HepG2 (cell line): ENCODE measurements around the gene SLC13A3. TPM values are rescaled to one million over a fixed set of nuclear protein-coding genes. Genes with fewer than 3 reads are reported as not detected.

Experiments used
- ARNTL ChIP-seq: sonication (generic); formaldehyde crosslinking; IDR thresholded peaks from 2 replicates; pipeline ENCODE4 v1.4.0; 2020; ENCODE audit warnings: mild to moderate bottlenecking, missing genetic modification reagents
- FOXA1 ChIP-seq, 2 experiments: fragments of 450-650 bp in 1 of 2; sonication (generic) in 1 of 2; formaldehyde crosslinking in 1 of 2; IDR thresholded peaks; 2 replicates each; pipeline versions ENCODE4 v1.4.0 to v1.6.1; 2016 to 2020; ENCODE audit warnings: missing genetic modification reagents in 1 of 2
- HOXA7 ChIP-seq: sonication (generic); formaldehyde crosslinking; IDR thresholded peaks from 2 replicates; pipeline ENCODE4 v1.8.1; 2022; ENCODE audit warnings: mild to moderate bottlenecking, missing genetic modification reagents, moderate library complexity
- HOXA9 ChIP-seq: sonication (generic); formaldehyde crosslinking; IDR thresholded peaks from 2 replicates; pipeline ENCODE4 v1.8.1; 2022; ENCODE audit warnings: missing genetic modification reagents, mild to moderate bottlenecking, moderate library complexity, borderline replicate concordance
- KDM6A ChIP-seq: IDR thresholded peaks from 2 replicates; pipeline ENCODE4 v1.6.1; 2016; ENCODE audit warnings: low read depth
- SOX13 ChIP-seq, 3 experiments: fragments of 450-650 bp in 1 of 3; sonication (generic) in 1 of 3; formaldehyde crosslinking in 1 of 3; IDR thresholded peaks in 2 of 3; conservative IDR thresholded peaks in 1 of 3; 2 replicates each; pipeline versions ENCODE4 v1.5.0 to v1.6.1; 2016 to 2020; ENCODE audit warnings: antibody characterized with exemption in 1 of 3, mild to moderate bottlenecking in 1 of 3, missing compliant biosample characterization in 1 of 3, missing genetic modification reagents in 1 of 3, moderate library complexity in 1 of 3
- TARDBP ChIP-seq: sonication (generic); formaldehyde crosslinking; IDR thresholded peaks from 2 replicates; pipeline ENCODE4 v1.8.0; 2022; ENCODE audit warnings: mild to moderate bottlenecking, missing genetic modification reagents
- ZNF138 ChIP-seq: sonication (generic); formaldehyde crosslinking; IDR thresholded peaks from 2 replicates; pipeline ENCODE4 v1.5.0; 2020; ENCODE audit warnings: mild to moderate bottlenecking, low read depth, missing genetic modification reagents
- ZNF331 ChIP-seq: sonication (generic); formaldehyde crosslinking; IDR thresholded peaks from 2 replicates; pipeline ENCODE4 v1.4.0; 2020; ENCODE audit warnings: missing genetic modification reagents
- ZNF335 ChIP-seq: sonication (generic); formaldehyde crosslinking; IDR thresholded peaks from 2 replicates; pipeline ENCODE4 v1.4.0; 2020; ENCODE audit warnings: missing genetic modification reagents
- ZNF644 ChIP-seq: IDR thresholded peaks from 2 replicates; pipeline ENCODE4 v1.6.1; 2016; ENCODE audit warnings: low read depth
- ZNF713 ChIP-seq: sonication (generic); formaldehyde crosslinking; IDR thresholded peaks from 2 replicates; pipeline ENCODE4 v1.4.0; 2020; ENCODE audit warnings: mild to moderate bottlenecking, missing genetic modification reagents
- ZNF724P ChIP-seq: sonication (generic); formaldehyde crosslinking; IDR thresholded peaks from 2 replicates; pipeline ENCODE4 v1.8.0; 2022; ENCODE audit warnings: missing genetic modification reagents, borderline replicate concordance
- polyA plus RNA-seq, 8 experiments: library from polyadenylated mRNA; depleted of rRNA in 3 of 8; stranded (reverse) in 7 of 8; unstranded in 1 of 8; fragments of >200 nt; fragmentation: Illumina TruSeq in 4 of 8; extraction: Trizol in 4 of 8; gene quantifications; 2 replicates each; pipeline versions ENCODE4 v1.2.1 to v1.2.3, GENCODE V29; 2011 to 2016; ENCODE audit warnings: low read depth in 4 of 8, missing spikeins in 1 of 8, mixed read lengths in 1 of 8; ENCODE audit not compliant: insufficient read depth in 1 of 8
- total RNA-seq, 5 experiments: library from RNA; depleted of rRNA; stranded (reverse); fragments of >200 nt; fragmentation: Illumina TruSeq; extraction: Trizol; gene quantifications; 2 replicates each; pipeline ENCODE4 v1.2.3, GENCODE V29; 2016; ENCODE audit warnings: low read depth in 1 of 5
- TF ChIP-seq, protein P1 (sequence below): sonication (generic); formaldehyde crosslinking; IDR thresholded peaks from 2 replicates; pipeline ENCODE4 v1.4.0; 2020; ENCODE audit warnings: missing genetic modification reagents, borderline replicate concordance
- TF ChIP-seq, protein P2 (sequence below): sonication (generic); formaldehyde crosslinking; IDR thresholded peaks from 2 replicates; pipeline ENCODE4 v1.4.0; 2020; ENCODE audit warnings: missing genetic modification reagents
- TF ChIP-seq, protein P3 (sequence below): IDR thresholded peaks from 2 replicates; pipeline ENCODE4 v1.4.0; 2020; ENCODE audit warnings: mild to moderate bottlenecking, missing genetic modification reagents

SLC13A3 gene
- total and polyA plus RNA-seq, 2 of the 13 experiments (the other 11 are each of a cell fraction or from before 2014, with no cell fraction given), result 66.5 to 76.0 TPM

DNA sequence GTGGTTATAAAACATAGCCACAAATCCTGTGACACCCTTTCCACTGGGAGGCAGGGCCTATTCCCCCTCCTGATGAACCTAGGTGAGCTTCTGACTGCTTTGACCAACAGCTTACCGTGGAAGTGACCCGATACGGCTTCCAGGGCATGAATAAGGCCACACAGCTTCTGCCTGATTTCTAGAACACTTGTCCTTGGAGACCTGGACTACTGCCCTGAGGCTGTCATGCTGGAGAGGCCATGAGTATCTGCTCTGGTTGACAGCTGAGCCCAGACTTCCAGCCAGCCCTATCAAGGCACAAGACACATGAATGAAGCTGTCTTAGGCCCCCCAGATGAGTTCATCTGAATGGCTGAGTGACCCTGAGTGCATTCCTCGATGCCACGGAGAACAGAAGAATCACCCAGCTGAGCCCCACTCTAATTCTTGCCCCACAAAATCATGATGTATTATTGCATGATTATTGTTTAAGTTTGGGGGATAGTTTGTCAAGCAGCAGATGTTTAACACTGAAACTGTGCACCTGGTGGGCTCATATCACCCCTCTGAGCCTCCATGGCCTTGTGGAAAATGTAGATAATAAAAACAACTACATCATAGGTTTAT, 21.4 kb upstream of the SLC13A3 start (continued):
- TF ChIP-seq, protein P1, sequence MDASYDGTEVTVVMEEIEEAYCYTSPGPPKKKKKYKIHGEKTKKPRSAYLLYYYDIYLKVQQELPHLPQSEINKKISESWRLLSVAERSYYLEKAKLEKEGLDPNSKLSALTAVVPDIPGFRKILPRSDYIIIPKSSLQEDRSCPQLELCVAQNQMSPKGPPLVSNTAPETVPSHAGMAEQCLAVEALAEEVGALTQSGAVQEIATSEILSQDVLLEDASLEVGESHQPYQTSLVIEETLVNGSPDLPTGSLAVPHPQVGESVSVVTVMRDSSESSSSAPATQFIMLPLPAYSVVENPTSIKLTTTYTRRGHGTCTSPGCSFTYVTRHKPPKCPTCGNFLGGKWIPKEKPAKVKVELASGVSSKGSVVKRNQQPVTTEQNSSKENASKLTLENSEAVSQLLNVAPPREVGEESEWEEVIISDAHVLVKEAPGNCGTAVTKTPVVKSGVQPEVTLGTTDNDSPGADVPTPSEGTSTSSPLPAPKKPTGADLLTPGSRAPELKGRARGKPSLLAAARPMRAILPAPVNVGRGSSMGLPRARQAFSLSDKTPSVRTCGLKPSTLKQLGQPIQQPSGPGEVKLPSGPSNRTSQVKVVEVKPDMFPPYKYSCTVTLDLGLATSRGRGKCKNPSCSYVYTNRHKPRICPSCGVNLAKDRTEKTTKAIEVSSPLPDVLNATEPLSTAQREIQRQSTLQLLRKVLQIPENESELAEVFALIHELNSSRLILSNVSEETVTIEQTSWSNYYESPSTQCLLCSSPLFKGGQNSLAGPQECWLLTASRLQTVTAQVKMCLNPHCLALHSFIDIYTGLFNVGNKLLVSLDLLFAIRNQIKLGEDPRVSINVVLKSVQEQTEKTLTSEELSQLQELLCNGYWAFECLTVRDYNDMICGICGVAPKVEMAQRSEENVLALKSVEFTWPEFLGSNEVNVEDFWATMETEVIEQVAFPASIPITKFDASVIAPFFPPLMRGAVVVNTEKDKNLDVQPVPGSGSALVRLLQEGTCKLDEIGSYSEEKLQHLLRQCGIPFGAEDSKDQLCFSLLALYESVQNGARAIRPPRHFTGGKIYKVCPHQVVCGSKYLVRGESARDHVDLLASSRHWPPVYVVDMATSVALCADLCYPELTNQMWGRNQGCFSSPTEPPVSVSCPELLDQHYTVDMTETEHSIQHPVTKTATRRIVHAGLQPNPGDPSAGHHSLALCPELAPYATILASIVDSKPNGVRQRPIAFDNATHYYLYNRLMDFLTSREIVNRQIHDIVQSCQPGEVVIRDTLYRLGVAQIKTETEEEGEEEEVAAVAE, result no peak
- TF ChIP-seq FOXA1 (IDR thresholded peaks at IDR 0.05) (no peak), FOXA1 (CRISPR knock-in tag; IDR thresholded peaks at IDR 0.05) (no peak), HOXA7 (CRISPR knock-in tag) (no peak), ZNF724P (CRISPR knock-in tag) (no peak), ZNF335 (CRISPR knock-in tag) (no peak), ZNF713 (no peak), TARDBP (CRISPR knock-in tag) (0 out of 2 replicates have a peak, but pooled peaks have one; percentile 30), ZNF331 (CRISPR knock-in tag) (peak; percentile 100), ZNF644 (CRISPR knock-in tag) (no peak), KDM6A (CRISPR knock-in tag) (no peak), SOX13 (IDR thresholded peaks at IDR 0.05) (no peak), SOX13 (CRISPR knock-in tag; conservative IDR thresholded peaks at IDR 0.05 in 1 of 2, IDR thresholded peaks at IDR 0.05 in 1 of 2) (no peak), ARNTL (CRISPR knock-in tag) (no peak), HOXA9 (no peak), ZNF138 (CRISPR knock-in tag) (no peak)
- TF ChIP-seq, protein P2, sequence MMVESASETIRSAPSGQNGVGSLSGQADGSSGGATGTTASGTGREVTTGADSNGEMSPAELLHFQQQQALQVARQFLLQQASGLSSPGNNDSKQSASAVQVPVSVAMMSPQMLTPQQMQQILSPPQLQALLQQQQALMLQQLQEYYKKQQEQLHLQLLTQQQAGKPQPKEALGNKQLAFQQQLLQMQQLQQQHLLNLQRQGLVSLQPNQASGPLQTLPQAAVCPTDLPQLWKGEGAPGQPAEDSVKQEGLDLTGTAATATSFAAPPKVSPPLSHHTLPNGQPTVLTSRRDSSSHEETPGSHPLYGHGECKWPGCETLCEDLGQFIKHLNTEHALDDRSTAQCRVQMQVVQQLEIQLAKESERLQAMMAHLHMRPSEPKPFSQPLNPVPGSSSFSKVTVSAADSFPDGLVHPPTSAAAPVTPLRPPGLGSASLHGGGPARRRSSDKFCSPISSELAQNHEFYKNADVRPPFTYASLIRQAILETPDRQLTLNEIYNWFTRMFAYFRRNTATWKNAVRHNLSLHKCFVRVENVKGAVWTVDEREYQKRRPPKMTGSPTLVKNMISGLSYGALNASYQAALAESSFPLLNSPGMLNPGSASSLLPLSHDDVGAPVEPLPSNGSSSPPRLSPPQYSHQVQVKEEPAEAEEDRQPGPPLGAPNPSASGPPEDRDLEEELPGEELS, result no peak
- TF ChIP-seq, protein P3, sequence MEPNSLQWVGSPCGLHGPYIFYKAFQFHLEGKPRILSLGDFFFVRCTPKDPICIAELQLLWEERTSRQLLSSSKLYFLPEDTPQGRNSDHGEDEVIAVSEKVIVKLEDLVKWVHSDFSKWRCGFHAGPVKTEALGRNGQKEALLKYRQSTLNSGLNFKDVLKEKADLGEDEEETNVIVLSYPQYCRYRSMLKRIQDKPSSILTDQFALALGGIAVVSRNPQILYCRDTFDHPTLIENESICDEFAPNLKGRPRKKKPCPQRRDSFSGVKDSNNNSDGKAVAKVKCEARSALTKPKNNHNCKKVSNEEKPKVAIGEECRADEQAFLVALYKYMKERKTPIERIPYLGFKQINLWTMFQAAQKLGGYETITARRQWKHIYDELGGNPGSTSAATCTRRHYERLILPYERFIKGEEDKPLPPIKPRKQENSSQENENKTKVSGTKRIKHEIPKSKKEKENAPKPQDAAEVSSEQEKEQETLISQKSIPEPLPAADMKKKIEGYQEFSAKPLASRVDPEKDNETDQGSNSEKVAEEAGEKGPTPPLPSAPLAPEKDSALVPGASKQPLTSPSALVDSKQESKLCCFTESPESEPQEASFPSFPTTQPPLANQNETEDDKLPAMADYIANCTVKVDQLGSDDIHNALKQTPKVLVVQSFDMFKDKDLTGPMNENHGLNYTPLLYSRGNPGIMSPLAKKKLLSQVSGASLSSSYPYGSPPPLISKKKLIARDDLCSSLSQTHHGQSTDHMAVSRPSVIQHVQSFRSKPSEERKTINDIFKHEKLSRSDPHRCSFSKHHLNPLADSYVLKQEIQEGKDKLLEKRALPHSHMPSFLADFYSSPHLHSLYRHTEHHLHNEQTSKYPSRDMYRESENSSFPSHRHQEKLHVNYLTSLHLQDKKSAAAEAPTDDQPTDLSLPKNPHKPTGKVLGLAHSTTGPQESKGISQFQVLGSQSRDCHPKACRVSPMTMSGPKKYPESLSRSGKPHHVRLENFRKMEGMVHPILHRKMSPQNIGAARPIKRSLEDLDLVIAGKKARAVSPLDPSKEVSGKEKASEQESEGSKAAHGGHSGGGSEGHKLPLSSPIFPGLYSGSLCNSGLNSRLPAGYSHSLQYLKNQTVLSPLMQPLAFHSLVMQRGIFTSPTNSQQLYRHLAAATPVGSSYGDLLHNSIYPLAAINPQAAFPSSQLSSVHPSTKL (CRISPR knock-in tag), result no peak
